HFFc6 (cell line): ENCODE measurements around the gene CELA1. TPM values are rescaled to one million over a fixed set of nuclear protein-coding genes. Genes with fewer than 3 reads are reported as not detected.

ENCODE experiments used
- DNase-seq: peaks from one replicate; pipeline ENCODE4 v3.0.0-alpha.2; 2018
- H3K27ac Mint-ChIP-seq: 2 replicates; pipeline ENCODE4 v1.8.0; 2020; ENCODE audit warnings: mild to moderate bottlenecking, mixed read lengths
- H3K27me3 Mint-ChIP-seq: 2 replicates; pipeline ENCODE4 v1.8.0; 2021; ENCODE audit warnings: mild to moderate bottlenecking, moderate library complexity, mixed read lengths; ENCODE audit not compliant: insufficient read depth
- H3K36me3 Mint-ChIP-seq: 2 replicates; pipeline ENCODE4 v1.8.0; 2021; ENCODE audit warnings: low read depth, mixed read lengths
- H3K4me1 Mint-ChIP-seq: 2 replicates; pipeline ENCODE4 v1.8.0; 2020; ENCODE audit warnings: low read depth, mixed read lengths
- H3K4me3 Mint-ChIP-seq: 2 replicates; pipeline ENCODE4 v1.8.0; 2020; ENCODE audit warnings: mild to moderate bottlenecking, moderate library complexity, mixed read lengths
- H3K9me3 Mint-ChIP-seq: 2 replicates; pipeline ENCODE4 v1.8.0; 2020; ENCODE audit warnings: mild to moderate bottlenecking, mixed read lengths
- CTCF ChIP-seq: fragments of 200-600 bp; sonication (generic); IDR thresholded peaks from 2 replicates; pipeline ENCODE4 v1.5.0; 2021; ENCODE audit warnings: antibody characterized with exemption, mild to moderate bottlenecking
- total RNA-seq, 6 experiments: library from RNA; stranded (reverse); fragmentation: NEBNext Ultra II Directional; extraction: Animal tissue kit (Norgen Biotek cat#: 25700); gene quantifications; 2 replicates in 1 of 6; 3 replicates in 5 of 6; pipeline ENCODE4 v1.2.3, GENCODE V29; 2021

Gene CELA1
- total RNA-seq, 6 experiments from 2014 or later, result not detected

- DNase-seq, result no peak
- Mint-ChIP-seq H3K36me3 (no peaks in the 10 kb centered on the region), H3K27me3 (peaks cover 4% of the 10 kb centered on the region), H3K4me3 (no peak overlapping the region), H3K9me3 (no peaks in the 10 kb centered on the region), H3K4me1 (peaks cover 35% of the 10 kb centered on the region), H3K27ac (no peak overlapping the region)
- no peak for TF ChIP-seq CTCF
Observed at GRCh38 chr12:51324953-51325352, 21.5 kb downstream of the CELA1 start.

- Mint-ChIP-seq H3K27me3 (peaks cover 6% of the 10 kb centered on the region), H3K4me1 (peaks cover 31% of the 10 kb centered on the region), H3K9me3 (no peaks in the 10 kb centered on the region), H3K4me3 (no peak within 1 kb of the TSS), H3K36me3 (no peaks in the 10 kb centered on the region), H3K27ac (no peak within 1 kb of the TSS)
- DNase-seq, result no peak
- no peak for TF ChIP-seq CTCF
Observed at GRCh38 chr12:51323966-51324895, 22.2 kb downstream of the CELA1 start, which contains the start of gene BIN2. Gene BIN2 (minus strand): TSS chr12:51324174. CDS start chr12:51324102, 72 bp downstream.

GRCh38 chr12:51323317-51323960 lies 23.0 kb downstream of the CELA1 start:
- Mint-ChIP-seq H3K27me3 (peaks cover 6% of the 10 kb centered on the region), H3K9me3 (no peaks in the 10 kb centered on the region), H3K36me3 (no peaks in the 10 kb centered on the region), H3K27ac (no peak overlapping the region), H3K4me1 (peaks cover 35% of the 10 kb centered on the region), H3K4me3 (no peak overlapping the region)
- no peak for TF ChIP-seq CTCF
- DNase-seq, result no peak

- no peak for DNase-seq
- no peak overlapping the region for H3K27ac Mint-ChIP-seq
- peaks cover 6% of the 10 kb centered on the region for H3K27me3 Mint-ChIP-seq
- no peak overlapping the region for H3K4me3 Mint-ChIP-seq
- H3K9me3 Mint-ChIP-seq, result no peaks in the 10 kb centered on the region
- H3K36me3 Mint-ChIP-seq, result no peaks in the 10 kb centered on the region
- H3K4me1 Mint-ChIP-seq, result peaks cover 35% of the 10 kb centered on the region
- TF ChIP-seq CTCF, result no peak
Observed at GRCh38 chr12:51322452-51322851, 24.0 kb downstream of the CELA1 start.

- Mint-ChIP-seq H3K4me1 (peaks cover 30% of the 10 kb centered on the region), H3K4me3 (no peak overlapping the region), H3K9me3 (no peaks in the 10 kb centered on the region), H3K27ac (no peak overlapping the region), H3K36me3 (no peaks in the 10 kb centered on the region), H3K27me3 (peaks cover 3% of the 10 kb centered on the region)
- no peak for DNase-seq
- no peak for TF ChIP-seq CTCF
Observed at GRCh38 chr12:51321882-51322281, 24.6 kb downstream of the CELA1 start.
